Measurements from ENCODE around the gene TMEM179. TPM values are rescaled to one million over a fixed set of nuclear protein-coding genes. Genes with fewer than 3 reads are reported as not detected.

Gene TMEM179
- total RNA-seq, 3 donors from 2014 or later = 0.64 to 8.4 (median 0.82) TPM

DNA sequence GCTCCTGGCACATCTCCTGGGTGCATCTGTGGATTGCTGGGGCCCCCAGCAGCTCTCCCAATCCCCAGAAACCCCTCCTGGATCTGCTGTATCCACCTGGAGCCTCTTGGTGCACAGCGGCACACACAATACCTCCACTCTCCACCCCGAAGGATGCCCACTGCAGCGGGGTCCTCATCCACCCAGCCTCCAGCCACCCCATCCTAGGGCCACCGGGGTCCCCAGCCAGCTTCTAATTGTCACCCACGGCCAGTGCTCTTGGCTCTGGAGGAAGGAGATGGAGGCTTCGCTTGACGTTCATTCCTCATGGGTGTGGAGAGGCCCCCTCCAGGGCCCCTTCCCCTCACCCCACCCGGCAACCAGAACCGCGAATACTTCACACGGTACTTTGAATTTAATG is 31.6 kb upstream of the TMEM179 start:
- no peaks in the 10 kb centered on the region for H3K9me3 ChIP-seq
- intact Hi-C loops (cut with DNase I, micrococcal nuclease) = no loop called here
- no peak for DNase-seq
- ATAC-seq = no peak
- H3K4me1 ChIP-seq (ENCODE audit: low read depth) = no peaks in the 10 kb centered on the region
- no peak overlapping the region for H3K4me3 ChIP-seq
- H3K36me3 ChIP-seq (ENCODE audit: low read depth) = no peaks in the 10 kb centered on the region
- TF ChIP-seq, protein P1, sequence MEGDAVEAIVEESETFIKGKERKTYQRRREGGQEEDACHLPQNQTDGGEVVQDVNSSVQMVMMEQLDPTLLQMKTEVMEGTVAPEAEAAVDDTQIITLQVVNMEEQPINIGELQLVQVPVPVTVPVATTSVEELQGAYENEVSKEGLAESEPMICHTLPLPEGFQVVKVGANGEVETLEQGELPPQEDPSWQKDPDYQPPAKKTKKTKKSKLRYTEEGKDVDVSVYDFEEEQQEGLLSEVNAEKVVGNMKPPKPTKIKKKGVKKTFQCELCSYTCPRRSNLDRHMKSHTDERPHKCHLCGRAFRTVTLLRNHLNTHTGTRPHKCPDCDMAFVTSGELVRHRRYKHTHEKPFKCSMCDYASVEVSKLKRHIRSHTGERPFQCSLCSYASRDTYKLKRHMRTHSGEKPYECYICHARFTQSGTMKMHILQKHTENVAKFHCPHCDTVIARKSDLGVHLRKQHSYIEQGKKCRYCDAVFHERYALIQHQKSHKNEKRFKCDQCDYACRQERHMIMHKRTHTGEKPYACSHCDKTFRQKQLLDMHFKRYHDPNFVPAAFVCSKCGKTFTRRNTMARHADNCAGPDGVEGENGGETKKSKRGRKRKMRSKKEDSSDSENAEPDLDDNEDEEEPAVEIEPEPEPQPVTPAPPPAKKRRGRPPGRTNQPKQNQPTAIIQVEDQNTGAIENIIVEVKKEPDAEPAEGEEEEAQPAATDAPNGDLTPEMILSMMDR (IDR thresholded peaks at IDR 0.05) = no peak

- Histone ChIP-seq H3K4me1 (ENCODE audit: low read depth) (no peaks in the 10 kb centered on the region), H3K36me3 (ENCODE audit: low read depth) (no peaks in the 10 kb centered on the region), H3K4me3 (no peak overlapping the region), H3K9me3 (no peaks in the 10 kb centered on the region)
- no peak for ATAC-seq
- TF ChIP-seq, protein P1 (IDR thresholded peaks at IDR 0.05) = no peak
- no peak for DNase-seq
- intact Hi-C loops (cut with DNase I, micrococcal nuclease) = no loop called here
Observed at GRCh38 chr14:104635717-104636116, 31.1 kb upstream of the TMEM179 start.

GRCh38 chr14:104634886-104635570 is 30.5 kb upstream of the TMEM179 start:
- no peak for ATAC-seq
- intact Hi-C loops (cut with DNase I, micrococcal nuclease) = no loop called here
- Histone ChIP-seq H3K4me1 (ENCODE audit: low read depth) (no peaks in the 10 kb centered on the region), H3K4me3 (no peak overlapping the region), H3K9me3 (no peaks in the 10 kb centered on the region), H3K36me3 (ENCODE audit: low read depth) (no peaks in the 10 kb centered on the region)
- DNase-seq = no peak
- TF ChIP-seq, protein P1 (IDR thresholded peaks at IDR 0.05) = no peak

DNA sequence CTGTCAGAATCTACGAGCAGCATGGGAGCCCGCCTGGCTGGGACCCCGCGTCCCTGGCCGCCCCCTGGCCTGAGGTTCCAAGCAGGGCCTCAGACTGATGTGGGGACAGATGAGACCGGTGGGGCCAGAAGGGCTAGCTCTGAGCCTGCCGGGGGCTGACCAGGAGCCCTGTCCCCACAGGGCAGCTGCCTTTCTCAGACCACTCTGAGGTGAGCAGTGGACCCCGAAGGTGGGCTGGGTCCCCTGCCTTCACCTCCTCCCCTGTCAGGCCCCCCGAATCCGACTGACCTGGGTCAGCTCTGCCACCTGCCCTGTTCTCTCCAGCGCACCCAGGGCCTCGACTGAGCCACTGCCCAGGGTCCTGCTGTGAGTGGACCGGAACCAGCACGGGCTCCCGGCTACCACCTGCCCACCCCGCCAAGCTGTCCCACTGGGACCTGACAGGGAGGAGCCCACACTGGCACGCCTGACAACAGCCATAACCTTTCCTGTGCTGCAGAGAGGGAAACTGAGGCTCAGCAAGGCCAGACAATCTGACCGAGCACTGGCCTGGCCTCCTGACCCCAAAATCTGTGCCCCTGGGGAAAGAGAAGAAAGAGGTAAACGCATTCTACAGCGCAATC is 29.7 kb upstream of the TMEM179 start:
- Histone ChIP-seq H3K4me1 (ENCODE audit: low read depth) (no peaks in the 10 kb centered on the region), H3K9me3 (peaks cover 4% of the 10 kb centered on the region), H3K36me3 (ENCODE audit: low read depth) (no peaks in the 10 kb centered on the region), H3K4me3 (no peak overlapping the region)
- intact Hi-C loops (cut with DNase I, micrococcal nuclease) = no loop called here
- ATAC-seq (no peak), DNase-seq (no peak)
- TF ChIP-seq, protein P1 (IDR thresholded peaks at IDR 0.05) = no peak

DNA sequence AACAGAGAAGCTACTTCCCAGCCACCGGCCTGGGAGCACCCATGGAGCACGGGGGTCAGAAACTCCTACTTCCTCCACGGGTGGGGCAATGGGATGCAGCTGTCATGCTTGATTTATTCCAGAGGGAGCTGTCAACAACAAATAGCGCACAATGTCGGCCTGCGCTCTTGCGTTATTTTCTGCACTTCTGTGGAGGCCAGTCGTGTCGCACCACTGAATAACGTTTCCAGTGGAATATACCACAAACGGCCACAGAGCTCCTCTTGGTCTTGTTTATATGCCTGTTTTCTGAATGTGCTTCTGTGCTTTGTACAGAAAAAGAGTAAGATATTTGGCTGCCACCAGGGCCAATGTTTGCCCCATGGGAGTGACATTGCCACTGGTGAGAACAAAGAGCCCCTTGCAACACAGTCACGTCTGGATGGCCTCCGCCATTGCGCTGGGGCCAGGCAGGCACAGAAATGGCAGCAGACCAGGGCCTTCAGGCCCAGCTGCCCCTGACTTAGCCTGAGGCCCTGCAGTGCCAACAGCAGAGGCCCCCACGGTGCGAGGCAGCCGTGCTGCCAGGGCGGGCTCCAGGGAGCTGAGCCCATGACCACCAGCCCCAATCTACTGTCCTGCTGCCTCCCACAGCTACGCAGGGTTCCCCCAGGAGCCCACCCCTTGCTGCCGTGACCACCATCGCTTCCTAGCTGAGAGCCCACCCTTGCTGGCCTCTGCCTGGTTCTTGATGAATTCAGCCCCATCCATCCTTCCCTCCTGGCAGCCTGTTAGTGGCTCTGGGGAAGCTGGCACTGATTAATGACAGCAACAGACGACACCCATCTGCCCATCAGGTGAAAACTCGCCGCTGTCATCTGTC is 28.9 kb upstream of the TMEM179 start:
- H3K4me3 ChIP-seq = no peak overlapping the region
- H3K4me1 ChIP-seq (ENCODE audit: low read depth) = no peaks in the 10 kb centered on the region
- intact Hi-C loops (cut with DNase I, micrococcal nuclease) = no loop called here
- H3K9me3 ChIP-seq = peaks cover 9% of the 10 kb centered on the region
- no peaks in the 10 kb centered on the region for H3K36me3 ChIP-seq (ENCODE audit: low read depth)
- ATAC-seq = no peak
- DNase-seq = no peak
- TF ChIP-seq, protein P1 (IDR thresholded peaks at IDR 0.05) = no peak

Data from mucosa of descending colon (tissue), 3 donors.